Hepatocyte (in vitro differentiated cells): ENCODE data around the gene TULP4.

ENCODE experiments used
- EZH2 ChIP-seq: fragments of 200-600 bp; sonication (generic); IDR thresholded peaks from 2 replicates; pipeline ENCODE4 v1.6.1; 2016; ENCODE audit warnings: antibody characterized with exemption, mild to moderate bottlenecking, borderline replicate concordance
- TF ChIP-seq, protein P1 (sequence below): fragments of 200-600 bp; sonication (generic); IDR thresholded peaks from 2 replicates; pipeline ENCODE4 v1.5.1; 2016; ENCODE audit warnings: antibody characterized with exemption, mild to moderate bottlenecking; ENCODE audit not compliant: poor library complexity

DNA sequence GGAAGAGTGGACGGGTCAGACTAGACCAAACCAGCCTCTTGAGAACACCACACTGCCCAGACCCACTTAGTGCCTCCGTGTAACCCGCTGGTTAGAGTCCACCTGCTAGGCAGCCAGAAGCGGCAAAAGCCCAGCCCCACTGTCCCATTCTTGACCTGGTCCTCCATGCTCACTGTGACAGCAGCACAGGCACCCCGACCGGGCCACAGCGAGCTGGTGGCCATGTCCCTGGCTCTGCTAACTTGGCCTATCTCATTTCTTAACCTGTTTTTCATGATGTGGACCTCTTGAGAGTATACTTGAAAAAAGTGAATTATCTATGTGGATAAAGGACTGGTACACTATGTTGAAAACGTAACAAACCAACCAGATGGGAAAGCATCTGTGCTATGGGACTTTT is 202.7 kb downstream of the TULP4 start:
- TF ChIP-seq, protein P1, sequence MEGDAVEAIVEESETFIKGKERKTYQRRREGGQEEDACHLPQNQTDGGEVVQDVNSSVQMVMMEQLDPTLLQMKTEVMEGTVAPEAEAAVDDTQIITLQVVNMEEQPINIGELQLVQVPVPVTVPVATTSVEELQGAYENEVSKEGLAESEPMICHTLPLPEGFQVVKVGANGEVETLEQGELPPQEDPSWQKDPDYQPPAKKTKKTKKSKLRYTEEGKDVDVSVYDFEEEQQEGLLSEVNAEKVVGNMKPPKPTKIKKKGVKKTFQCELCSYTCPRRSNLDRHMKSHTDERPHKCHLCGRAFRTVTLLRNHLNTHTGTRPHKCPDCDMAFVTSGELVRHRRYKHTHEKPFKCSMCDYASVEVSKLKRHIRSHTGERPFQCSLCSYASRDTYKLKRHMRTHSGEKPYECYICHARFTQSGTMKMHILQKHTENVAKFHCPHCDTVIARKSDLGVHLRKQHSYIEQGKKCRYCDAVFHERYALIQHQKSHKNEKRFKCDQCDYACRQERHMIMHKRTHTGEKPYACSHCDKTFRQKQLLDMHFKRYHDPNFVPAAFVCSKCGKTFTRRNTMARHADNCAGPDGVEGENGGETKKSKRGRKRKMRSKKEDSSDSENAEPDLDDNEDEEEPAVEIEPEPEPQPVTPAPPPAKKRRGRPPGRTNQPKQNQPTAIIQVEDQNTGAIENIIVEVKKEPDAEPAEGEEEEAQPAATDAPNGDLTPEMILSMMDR: no peak
- no peak for TF ChIP-seq EZH2
